NCI-H1694 treated with DMSO at 0.1 percent for 48 hours (cell line): Measurements from ENCODE around the gene KIF4A.
"Not testable (repeated sequence)": the region's sequence is repeated elsewhere in the genome, so short reads cannot be mapped to it uniquely, and the experiment has no call there.

ENCODE experiments used
- DNase-seq: peaks from one replicate; lab custom pipeline; 2025; lab: John Stamatoyannopoulos, UW

The KIF4A gene

GRCh38 chrX:70292788-70293187 lies 2.9 kb downstream of the KIF4A start:
- DNase-seq, result no peak

DNA sequence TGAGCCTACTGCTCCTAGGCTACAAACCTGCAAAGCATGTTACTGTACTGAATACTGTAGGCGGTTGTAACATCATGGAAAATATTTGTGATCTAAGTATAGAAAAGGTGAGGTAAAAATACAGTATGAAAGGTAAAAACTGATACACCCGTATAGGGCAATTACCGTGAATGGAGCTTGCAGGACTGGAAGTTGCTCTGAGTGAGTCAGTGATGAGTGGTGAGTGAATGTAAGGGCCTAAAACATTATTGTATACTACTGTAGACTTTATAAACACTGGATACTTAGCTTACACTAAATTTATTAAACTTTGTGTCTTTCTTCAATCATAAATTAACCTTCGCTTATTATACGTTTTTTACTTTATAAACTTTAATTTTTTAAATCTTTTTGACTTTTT lies 3.7 kb downstream of the KIF4A start:
- DNase-seq, result no peak

GRCh38 chrX:70301716-70302115 lies 11.8 kb downstream of the KIF4A start:
- no peak for DNase-seq

GRCh38 chrX:70313503-70313902 lies 23.6 kb downstream of the KIF4A start:
- no peak for DNase-seq

GRCh38 chrX:70322784-70323183 lies 32.9 kb downstream of the KIF4A start:
- no peak for DNase-seq

DNA sequence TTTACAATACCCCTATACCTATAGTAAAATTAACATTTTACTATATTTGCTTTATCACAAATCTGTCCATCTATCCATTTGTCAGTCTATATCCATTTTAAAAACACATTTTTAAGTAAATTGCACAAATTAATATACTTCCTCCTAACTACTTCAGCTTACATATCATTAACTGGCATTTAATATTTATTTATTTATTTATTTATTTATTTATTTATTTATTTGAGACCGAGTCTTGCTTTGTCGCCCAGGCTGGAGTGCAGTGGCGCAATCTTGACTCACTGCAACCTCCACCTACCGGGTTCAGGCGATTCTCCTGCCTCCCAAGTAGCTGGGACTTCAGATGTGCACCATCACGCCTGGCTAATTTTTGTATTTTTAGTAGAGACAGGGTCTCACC lies 33.7 kb downstream of the KIF4A start:
- DNase-seq, result not testable (repeated sequence)

GRCh38 chrX:70324326-70324725 lies 34.4 kb downstream of the KIF4A start:
- DNase-seq, result no peak

GRCh38 chrX:70331161-70331560 lies 41.3 kb downstream of the KIF4A start:
- DNase-seq, result no peak

GRCh38 chrX:70332600-70332999 lies 42.7 kb downstream of the KIF4A start:
- no peak for DNase-seq

DNA sequence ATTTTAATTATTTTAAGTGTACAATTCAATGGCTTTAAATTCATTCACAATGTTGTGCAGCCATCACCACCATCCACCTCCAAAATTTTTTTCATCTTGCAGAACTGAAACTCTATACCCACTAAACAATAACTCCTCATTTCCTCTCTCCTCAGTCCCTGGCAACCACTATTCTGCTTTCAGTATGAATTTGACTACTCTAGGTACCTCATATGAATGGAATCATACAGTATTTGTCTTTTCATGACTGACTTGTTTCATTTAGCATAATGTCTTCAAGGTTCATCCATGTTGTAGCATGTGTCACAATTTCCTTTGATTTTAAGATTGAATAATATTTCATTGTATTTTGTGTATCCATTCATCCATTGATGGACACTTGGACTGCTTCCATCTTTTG lies 46.9 kb downstream of the KIF4A start:
- DNase-seq, result no peak

- no peak for DNase-seq
Measured at GRCh38 chrX:70338290-70338689, 48.4 kb downstream of the KIF4A start.

GRCh38 chrX:70343435-70343834 lies 53.5 kb downstream of the KIF4A start:
- DNase-seq, result no peak

DNA sequence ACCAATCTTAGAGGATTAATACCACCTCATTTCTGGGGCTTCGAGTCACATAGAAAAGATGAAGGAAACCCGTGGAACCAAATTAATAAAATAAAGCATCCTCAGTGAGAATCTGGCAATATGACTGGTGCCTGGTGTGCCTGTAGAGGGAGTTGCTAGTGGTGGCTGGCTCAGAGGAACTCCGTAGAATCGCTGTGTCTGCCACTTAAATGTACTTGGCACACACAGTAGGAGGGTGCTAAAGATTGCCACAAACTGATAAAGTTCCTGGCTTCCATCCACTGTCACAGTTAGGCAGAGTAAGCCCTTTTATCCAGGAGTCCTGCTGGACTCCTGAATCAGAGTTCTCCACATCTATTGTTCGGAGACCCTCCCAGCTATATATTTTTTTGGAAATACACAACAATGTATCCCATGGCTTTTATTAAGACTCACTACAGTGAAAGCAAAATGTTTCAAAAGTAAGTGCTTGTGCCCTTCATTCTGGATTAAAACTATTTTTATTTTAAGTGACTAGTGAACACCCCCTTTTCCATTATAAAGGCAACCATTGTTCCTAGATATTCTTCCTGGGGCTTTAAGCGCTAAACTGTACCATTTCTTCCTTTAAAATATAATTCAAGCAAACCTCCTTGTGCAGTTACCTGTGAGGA lies 56.6 kb downstream of the KIF4A start:
- no peak for DNase-seq

DNA sequence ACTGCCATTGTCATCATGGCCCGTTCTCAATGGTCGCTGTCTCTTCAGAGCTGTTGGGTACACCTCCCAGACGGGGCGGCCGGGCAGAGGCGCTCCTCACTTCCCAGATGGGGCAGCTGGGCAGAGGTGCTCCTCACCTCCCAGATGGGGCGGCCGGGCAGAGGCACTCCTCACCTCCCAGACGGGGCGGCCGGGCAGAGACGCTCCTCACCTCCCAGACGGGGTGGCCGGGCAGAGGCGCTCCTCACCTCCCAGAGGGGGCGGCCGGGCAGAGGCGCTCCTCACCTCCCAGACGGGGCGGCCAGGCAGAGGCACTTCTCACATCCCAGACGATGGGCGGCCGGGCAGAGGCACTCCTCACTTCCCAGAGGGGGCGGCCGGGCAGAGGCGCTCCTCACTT lies 58.9 kb downstream of the KIF4A start:
- not testable (repeated sequence) for DNase-seq

DNA sequence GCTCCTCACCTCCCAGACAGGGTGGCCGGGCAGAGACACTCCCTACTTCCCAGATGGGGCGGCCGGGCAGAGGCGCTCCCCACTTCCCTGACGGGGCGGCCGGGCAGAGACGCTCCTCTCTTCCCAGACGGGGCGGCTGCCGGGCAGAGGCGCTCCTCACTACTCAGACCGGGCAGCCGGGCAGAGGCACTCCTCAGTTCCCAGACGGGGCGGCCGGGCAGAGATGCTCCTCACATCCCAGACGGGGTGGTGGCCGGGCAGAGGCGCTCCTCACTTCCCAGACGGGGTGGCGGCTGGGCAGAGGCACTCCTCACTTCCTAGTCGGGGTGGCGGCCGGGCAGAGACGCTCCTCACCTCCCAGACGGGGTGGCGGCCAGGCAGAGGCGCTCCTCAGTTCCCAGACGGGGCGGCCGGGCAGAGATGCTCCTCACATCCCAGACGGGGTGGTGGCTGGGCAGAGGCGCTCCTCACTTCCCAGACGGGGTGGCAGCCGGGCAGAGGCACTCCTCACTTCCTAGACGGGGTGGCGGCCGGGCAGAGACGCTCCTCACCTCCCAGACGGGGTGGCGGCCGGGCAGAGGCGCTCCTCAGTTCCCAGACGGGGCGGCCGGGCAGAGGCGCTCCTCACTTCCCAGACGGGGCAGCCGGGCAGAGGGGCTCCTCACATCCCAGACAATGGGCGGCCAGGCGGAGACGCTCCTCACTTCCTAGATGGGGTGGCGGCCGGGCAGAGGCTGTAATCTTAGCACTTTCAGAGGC lies 59.6 kb downstream of the KIF4A start:
- not testable (repeated sequence) for DNase-seq

GRCh38 chrX:70352496-70352895 lies 62.6 kb downstream of the KIF4A start:
- no peak for DNase-seq

DNA sequence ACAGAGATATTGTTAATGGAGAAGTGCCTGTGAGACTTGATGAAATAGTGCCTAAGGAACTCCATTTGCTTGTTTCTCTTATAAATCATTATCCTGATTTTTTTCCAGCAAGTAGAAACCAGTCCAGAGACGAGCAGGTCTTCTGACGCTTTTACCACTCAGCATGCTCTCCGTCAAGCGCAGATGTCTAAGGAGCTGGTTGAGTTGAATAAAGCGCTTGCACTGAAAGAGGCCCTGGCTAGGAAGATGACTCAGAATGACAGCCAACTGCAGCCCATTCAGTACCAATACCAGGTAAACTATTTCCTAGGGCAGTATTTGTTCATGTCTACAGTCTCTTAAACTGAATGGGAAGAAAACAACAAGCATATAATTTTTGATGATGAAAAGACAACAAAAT lies 63.6 kb downstream of the KIF4A start:
- no peak for DNase-seq

- DNase-seq, result no peak
Measured at GRCh38 chrX:70354716-70355115, 64.8 kb downstream of the KIF4A start.

DNA sequence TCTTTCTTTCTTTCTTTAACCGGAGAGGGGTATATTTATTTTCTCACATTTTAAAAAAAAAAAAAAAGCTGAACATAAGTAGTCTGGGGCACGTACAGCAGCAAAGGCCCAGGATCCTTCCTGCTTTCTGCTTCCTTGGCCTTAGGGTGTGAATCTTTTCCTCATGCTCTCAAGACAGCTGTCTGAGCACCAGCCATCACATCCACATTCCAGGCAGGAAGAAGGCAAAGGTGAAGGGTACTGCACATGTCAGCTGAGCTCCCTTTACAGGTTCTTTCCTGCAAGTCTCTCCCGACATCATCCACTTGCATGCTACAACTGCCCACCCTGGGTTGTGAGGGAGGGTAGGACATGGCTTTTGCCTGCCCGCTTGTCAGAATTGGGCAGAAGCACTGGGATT lies 69.6 kb downstream of the KIF4A start:
- DNase-seq, result no peak

DNA sequence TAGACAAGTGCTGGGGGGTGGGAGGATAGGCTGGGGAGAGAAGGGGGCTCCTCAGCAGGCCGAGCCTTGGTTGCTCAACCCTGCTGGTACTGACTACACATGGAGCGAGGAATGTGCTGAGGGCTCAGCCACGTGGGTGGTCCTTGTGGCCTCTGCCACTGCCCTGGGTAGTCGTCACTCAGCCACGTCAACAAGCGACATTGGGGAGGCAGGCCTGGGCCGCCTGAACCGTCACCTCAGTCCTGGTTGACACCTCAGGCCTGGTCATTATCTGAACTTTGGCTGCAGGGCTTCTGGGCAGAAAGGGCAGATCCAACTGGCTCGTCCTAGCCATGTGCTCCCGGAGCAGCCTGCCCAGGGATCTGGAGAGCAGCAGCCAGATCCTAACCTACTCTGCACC lies 70.5 kb downstream of the KIF4A start:
- no peak for DNase-seq

- not testable (repeated sequence) for DNase-seq
Measured at GRCh38 chrX:70368731-70369130, 78.8 kb downstream of the KIF4A start.

GRCh38 chrX:70386235-70386634 lies 96.3 kb downstream of the KIF4A start:
- DNase-seq, result no peak

DNA sequence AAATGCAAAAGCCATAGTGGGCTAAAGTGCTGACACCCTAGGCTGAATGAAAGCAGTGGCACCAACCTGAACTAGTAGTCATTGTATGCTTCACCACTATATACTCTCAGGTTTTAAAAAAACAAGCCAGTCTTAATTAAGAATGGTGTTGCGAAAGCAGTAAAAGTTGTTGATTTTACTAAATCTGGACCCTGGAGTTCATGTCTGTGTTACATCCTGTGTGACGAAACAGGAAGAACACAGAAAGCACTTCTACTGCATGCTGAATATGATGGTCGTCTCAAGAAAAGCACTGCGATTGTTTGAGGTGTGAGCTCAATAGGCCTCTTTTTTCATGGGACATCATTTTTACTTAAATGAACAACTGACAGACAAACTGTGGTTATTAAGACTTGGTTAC lies 109.0 kb downstream of the KIF4A start:
- DNase-seq, result no peak

GRCh38 chrX:70400181-70400580 lies 110.3 kb downstream of the KIF4A start:
- DNase-seq, result not testable (repeated sequence)
